ENCODE measurements around the gene ACP5. TPM values are rescaled to one million over a fixed set of nuclear protein-coding genes. Genes with fewer than 3 reads are reported as not detected.
"Not testable (repeated sequence)": the region's sequence is repeated elsewhere in the genome, so short reads cannot be mapped to it uniquely, and the experiment has no call there.

ACP5 gene
- total and polyA plus RNA-seq, 2 donors from 2014 or later, result 13.8 to 93.3 TPM

GRCh38 chr19:11578258-11579142 is 1.1 kb upstream of the ACP5 start:
- FAIRE-seq, result no peak
- Histone ChIP-seq H3K4me3 (ENCODE audit: low read length in 3 of 3) (peak overlapping the region in 2 of 3 donors; percentile 37 to 64), H3K9ac (ENCODE audit: low read length in 3 of 3) (peak overlapping the region in 1 of 3 donors; percentile 29), H3K27me3 (ENCODE audit: control insufficient read depth, insufficient read depth, low read length) (no peaks in the 10 kb centered on the region), H3K27ac (ENCODE audit: low read depth in 2 of 2, low read length in 2 of 2) (peak overlapping the region; percentile 52 to 72), H3K9me3 (ENCODE audit: control insufficient read depth in 2 of 3, insufficient read depth in 1 of 3, low read length in 3 of 3) (no peaks in the 10 kb centered on the region), H3K4me1 (ENCODE audit: control insufficient read depth in 2 of 3, insufficient read depth in 2 of 3, low read depth in 1 of 3, low read length in 3 of 3) (peaks cover 0 to 10% (median 0%) of the 10 kb centered on the region in 3 donors), H3K36me3 (ENCODE audit: control insufficient read depth in 2 of 3, insufficient read depth in 3 of 3, low read length in 3 of 3) (no peaks in the 10 kb centered on the region)
- peak; percentile 61 to 80 (median 73) for DNase-seq
- no peak for TF ChIP-seq CTCF (IDR thresholded peaks at IDR 0.05; ENCODE audit: borderline replicate concordance, extremely low read depth, insufficient read depth)
- intact Hi-C loops (cut with DNase I), result no loop called here

- Histone ChIP-seq H3K9me3 (ENCODE audit: control insufficient read depth in 2 of 3, insufficient read depth in 1 of 3, low read length in 3 of 3) (no peaks in the 10 kb centered on the region), H3K27me3 (ENCODE audit: control insufficient read depth, insufficient read depth, low read length) (no peaks in the 10 kb centered on the region), H3K27ac (ENCODE audit: low read depth in 2 of 2, low read length in 2 of 2) (no peak overlapping the region), H3K36me3 (ENCODE audit: control insufficient read depth in 2 of 3, insufficient read depth in 3 of 3, low read length in 3 of 3) (no peaks in the 10 kb centered on the region), H3K4me3 (ENCODE audit: low read length in 3 of 3) (no peak overlapping the region), H3K4me1 (ENCODE audit: control insufficient read depth in 2 of 3, insufficient read depth in 2 of 3, low read depth in 1 of 3, low read length in 3 of 3) (peaks cover 0 to 10% (median 0%) of the 10 kb centered on the region in 3 donors), H3K9ac (ENCODE audit: low read length in 3 of 3) (no peak overlapping the region)
- intact Hi-C loops (cut with DNase I), result no loop called here
- DNase-seq (no peak), FAIRE-seq (no peak)
- TF ChIP-seq CTCF (IDR thresholded peaks at IDR 0.05; ENCODE audit: borderline replicate concordance, extremely low read depth, insufficient read depth), result no peak
Observed at GRCh38 chr19:11576227-11576626, 1.2 kb downstream of the ACP5 start.

- intact Hi-C loops (cut with DNase I), result no loop called here
- Histone ChIP-seq H3K36me3 (ENCODE audit: control insufficient read depth in 2 of 3, insufficient read depth in 3 of 3, low read length in 3 of 3) (no peaks in the 10 kb centered on the region), H3K9me3 (ENCODE audit: control insufficient read depth in 2 of 3, insufficient read depth in 1 of 3, low read length in 3 of 3) (no peaks in the 10 kb centered on the region), H3K4me3 (ENCODE audit: low read length in 3 of 3) (no peak overlapping the region), H3K27me3 (ENCODE audit: control insufficient read depth, insufficient read depth, low read length) (no peaks in the 10 kb centered on the region), H3K27ac (ENCODE audit: low read depth in 2 of 2, low read length in 2 of 2) (no peak overlapping the region), H3K4me1 (ENCODE audit: control insufficient read depth in 2 of 3, insufficient read depth in 2 of 3, low read depth in 1 of 3, low read length in 3 of 3) (peaks cover 0 to 10% (median 0%) of the 10 kb centered on the region in 3 donors), H3K9ac (ENCODE audit: low read length in 3 of 3) (no peak overlapping the region)
- TF ChIP-seq CTCF (IDR thresholded peaks at IDR 0.05; ENCODE audit: borderline replicate concordance, extremely low read depth, insufficient read depth), result no peak
- DNase-seq, result no peak
- FAIRE-seq, result no peak
Observed at GRCh38 chr19:11574689-11575088, 2.8 kb downstream of the ACP5 start.

- FAIRE-seq; intact Hi-C loops (cut with DNase I); H3K27ac ChIP-seq (ENCODE audit: low read depth in 2 of 2, low read length in 2 of 2); DNase-seq; H3K27me3 ChIP-seq (ENCODE audit: control insufficient read depth, insufficient read depth, low read length); H3K9ac ChIP-seq (ENCODE audit: low read length in 3 of 3); H3K9me3 ChIP-seq (ENCODE audit: control insufficient read depth in 2 of 3, insufficient read depth in 1 of 3, low read length in 3 of 3); H3K4me3 ChIP-seq (ENCODE audit: low read length in 3 of 3); H3K36me3 ChIP-seq (ENCODE audit: control insufficient read depth in 2 of 3, insufficient read depth in 3 of 3, low read length in 3 of 3): not testable (repeated sequence)
- H3K4me1 ChIP-seq (ENCODE audit: control insufficient read depth in 2 of 3, insufficient read depth in 2 of 3, low read depth in 1 of 3, low read length in 3 of 3), result peaks cover 0 to 10% (median 0%) of the 10 kb centered on the region in 3 donors
Observed at GRCh38 chr19:11573763-11574162, 3.7 kb downstream of the ACP5 start.

GRCh38 chr19:11573354-11573753 is 4.1 kb downstream of the ACP5 start:
- DNase-seq; intact Hi-C loops (cut with DNase I); H3K4me3 ChIP-seq (ENCODE audit: low read length in 3 of 3); H3K27ac ChIP-seq (ENCODE audit: low read depth in 2 of 2, low read length in 2 of 2); H3K4me1 ChIP-seq (ENCODE audit: control insufficient read depth in 2 of 3, insufficient read depth in 2 of 3, low read depth in 1 of 3, low read length in 3 of 3); H3K36me3 ChIP-seq (ENCODE audit: control insufficient read depth in 2 of 3, insufficient read depth in 3 of 3, low read length in 3 of 3); H3K27me3 ChIP-seq (ENCODE audit: control insufficient read depth, insufficient read depth, low read length); H3K9me3 ChIP-seq (ENCODE audit: control insufficient read depth in 2 of 3, insufficient read depth in 1 of 3, low read length in 3 of 3); H3K9ac ChIP-seq (ENCODE audit: low read length in 3 of 3); FAIRE-seq: not testable (repeated sequence)
